CD8-positive, alpha-beta memory T cell (primary cell): ENCODE results near the gene SLC35E1. TPM values are rescaled to one million over a fixed set of nuclear protein-coding genes. Genes with fewer than 3 reads are reported as not detected.

ENCODE experiments used
- CTCF ChIA-PET: fragments of 350-600 bp; sonication (Branson Sonifier 250); formaldehyde crosslinking; loops from one replicate; lab custom pipeline; 2021; ENCODE audit warnings: antibody characterized with exemption; lab: Charles Lee
- POLR2A ChIA-PET: fragments of 350-600 bp; sonication (Branson Sonifier 250); formaldehyde crosslinking; loops from one replicate; lab custom pipeline; 2021; ENCODE audit warnings: antibody characterized with exemption; lab: Charles Lee
- DNase-seq, 5 donors: peaks; one replicate each; pipeline versions ENCODE4 v3.0.0 to v3.0.0-alpha.2; 2020 to 2022; ENCODE audit warnings: mixed read lengths in 1 of 5
- H3K27ac ChIP-seq: one replicate; pipeline ENCODE4 v1.7.0; 2013; ENCODE audit warnings: low read depth, mild to moderate bottlenecking, low read length, moderate library complexity
- H3K27me3 ChIP-seq: 2 replicates; pipeline ENCODE4 v1.7.0; 2013; ENCODE audit warnings: low read length, mild to moderate bottlenecking; ENCODE audit not compliant: insufficient read depth, poor library complexity, severe bottlenecking
- H3K36me3 ChIP-seq: 2 replicates; pipeline ENCODE4 v1.7.0; 2013; ENCODE audit warnings: mild to moderate bottlenecking, low read length, moderate library complexity; ENCODE audit not compliant: insufficient read depth
- H3K4me1 ChIP-seq: 2 replicates; pipeline ENCODE4 v1.7.0; 2013; ENCODE audit warnings: mild to moderate bottlenecking, low read length, moderate library complexity; ENCODE audit not compliant: insufficient read depth
- H3K4me3 ChIP-seq: 2 replicates; pipeline ENCODE4 v1.7.0; 2013; ENCODE audit warnings: mild to moderate bottlenecking, low read length
- H3K9me3 ChIP-seq: 2 replicates; pipeline ENCODE4 v1.7.0; 2013; ENCODE audit warnings: mild to moderate bottlenecking, low read length
- H3K27ac Mint-ChIP-seq, 8 donors: one replicate each; pipeline ENCODE4 v1.8.0; 2020 to 2021; ENCODE audit warnings: mixed read lengths in 8 of 8, mild to moderate bottlenecking in 6 of 8, inconsistent platforms in 3 of 8, moderate library complexity in 3 of 8
- H3K27me3 Mint-ChIP-seq, 2 donors: one replicate each; pipeline ENCODE4 v1.8.0; 2020 to 2021; ENCODE audit warnings: mixed read lengths in 2 of 2, mild to moderate bottlenecking in 1 of 2, moderate library complexity in 1 of 2
- H3K36me3 Mint-ChIP-seq, 3 donors: one replicate each; pipeline ENCODE4 v1.8.0; 2020 to 2021; ENCODE audit warnings: mixed read lengths in 3 of 3, inconsistent platforms in 1 of 3, mild to moderate bottlenecking in 1 of 3
- H3K4me1 Mint-ChIP-seq, 3 donors: one replicate each; pipeline ENCODE4 v1.8.0; 2020 to 2021; ENCODE audit warnings: mixed read lengths in 3 of 3, inconsistent platforms in 1 of 3, mild to moderate bottlenecking in 1 of 3
- H3K4me3 Mint-ChIP-seq, 7 donors: one replicate each; pipeline ENCODE4 v1.8.0; 2020 to 2021; ENCODE audit warnings: mixed read lengths in 7 of 7, mild to moderate bottlenecking in 6 of 7, moderate library complexity in 4 of 7, inconsistent platforms in 2 of 7
- H3K9me3 Mint-ChIP-seq, 5 donors: one replicate each; pipeline ENCODE4 v1.8.0; 2020 to 2022; ENCODE audit warnings: mixed read lengths in 5 of 5, mild to moderate bottlenecking in 3 of 5, moderate library complexity in 2 of 5, inconsistent platforms in 1 of 5
- polyA plus RNA-seq: library from polyadenylated mRNA; unstranded; fragments of 300-500 nt; fragmentation: Illumina TruSeq; gene quantifications from one replicate; pipeline ENCODE4 v1.2.3, GENCODE V29; 2021
- total RNA-seq, 2 experiments: library from RNA; stranded (reverse); gene quantifications; one replicate each; pipeline ENCODE4 v1.2.3, GENCODE V29; 2021

Gene SLC35E1
- total and polyA plus RNA-seq, 3 experiments from 2014 or later: 30.6 to 43.8 (median 41.9) TPM

GRCh38 chr19:16585094-16585801 is 13.0 kb upstream of the SLC35E1 start:
- no peak for DNase-seq
- H3K36me3 ChIP-seq: no peaks in the 10 kb centered on the region
- peak overlapping the region; percentile 63 for H3K27ac ChIP-seq
- Mint-ChIP-seq H3K4me3 (peak overlapping the region; percentile 74 to 92 (median 79)), H3K4me1 (peaks cover 78 to 94% (median 81%) of the 10 kb centered on the region in 3 donors), H3K9me3 (no peaks in the 10 kb centered on the region), H3K27me3 (peaks cover 0 to 4% of the 10 kb centered on the region in 2 donors), H3K36me3 (peaks cover 0 to 4% (median 0%) of the 10 kb centered on the region in 3 donors), H3K27ac (peak overlapping the region; percentile 81 to 100 (median 97))
- peak overlapping the region; percentile 66 for H3K4me3 ChIP-seq
- no peaks in the 10 kb centered on the region for H3K27me3 ChIP-seq
- CTCF ChIA-PET: interaction anchor here (1.0 to 1.8 kb wide), 4 partner anchors 9 to 214 kb away, joined by 3 to 9 read pairs (median 3); partner anchors contain the start of gene SLC35E1
- no peaks in the 10 kb centered on the region for H3K9me3 ChIP-seq
- peaks cover 81% of the 10 kb centered on the region for H3K4me1 ChIP-seq
- POLR2A ChIA-PET: interaction anchor here (1.2 to 3.0 kb wide), 5 partner anchors 11 to 42 kb away, joined by 6 to 15 read pairs (median 8); partner anchors contain the start of genes MED26 and SLC35E1

GRCh38 chr19:16584248-16585093 is 12.3 kb upstream of the SLC35E1 start:
- ChIA-PET CTCF (interaction anchor here (0.8 to 1.8 kb wide), 7 partner anchors 9 to 213 kb away, joined by 3 to 9 read pairs (median 4); partner anchors contain the start of genes MED26 and SLC35E1), POLR2A (interaction anchor here (0.8 to 2.3 kb wide), 9 partner anchors 10 to 89 kb away, joined by 3 to 15 read pairs (median 7); partner anchors contain the start of genes C19orf44, CALR3, CHERP and MED26)
- H3K27ac Mint-ChIP-seq: peak overlapping the region; percentile 81 to 100 (median 97)
- Histone ChIP-seq H3K4me1 (peaks cover 81% of the 10 kb centered on the region), H3K27ac (peak overlapping the region; percentile 63), H3K27me3 (no peaks in the 10 kb centered on the region), H3K4me3 (peak overlapping the region; percentile 74), H3K36me3 (no peaks in the 10 kb centered on the region), H3K9me3 (no peaks in the 10 kb centered on the region)
- DNase-seq: peak; percentile 89 to 96 (median 95)
- H3K36me3 Mint-ChIP-seq: peaks cover 0 to 10% (median 0%) of the 10 kb centered on the region in 3 donors
- H3K9me3 Mint-ChIP-seq: no peaks in the 10 kb centered on the region
- H3K27me3 Mint-ChIP-seq: peaks cover 0 to 4% of the 10 kb centered on the region in 2 donors
- peaks cover 77 to 94% (median 83%) of the 10 kb centered on the region in 3 donors for H3K4me1 Mint-ChIP-seq
- peak overlapping the region; percentile 74 to 92 (median 79) for H3K4me3 Mint-ChIP-seq

- Histone ChIP-seq H3K27ac (no peak overlapping the region), H3K4me1 (peaks cover 63% of the 10 kb centered on the region), H3K4me3 (no peak overlapping the region), H3K36me3 (peaks cover 12% of the 10 kb centered on the region), H3K27me3 (no peaks in the 10 kb centered on the region), H3K9me3 (no peaks in the 10 kb centered on the region)
- Mint-ChIP-seq H3K27me3 (peaks cover 0 to 6% of the 10 kb centered on the region in 2 donors), H3K4me3 (peak overlapping the region in 3 of 7 donors; percentile 5 to 63 (median 32)), H3K4me1 (peaks cover 62 to 85% (median 72%) of the 10 kb centered on the region in 3 donors), H3K27ac (peak overlapping the region in 6 of 8 donors; percentile 46 to 100 (median 96)), H3K9me3 (no peaks in the 10 kb centered on the region), H3K36me3 (peaks cover 0 to 25% (median 5%) of the 10 kb centered on the region in 3 donors)
- no peak for DNase-seq
- ChIA-PET CTCF (interaction anchor here (0.9 kb wide), 1 partner anchor 10 kb away, joined by 3 read pairs; no protein-coding TSS in a partner anchor), POLR2A (interaction anchor here (2.3 kb wide), 1 partner anchor 10 kb away, joined by 15 read pairs; the partner anchor contains the start of gene SLC35E1)
These were observed 10.5 kb upstream of the SLC35E1 start for GRCh38 chr19:16582486-16583261.

GRCh38 chr19:16581971-16582343 is 9.7 kb upstream of the SLC35E1 start:
- no peak for DNase-seq
- Histone ChIP-seq H3K4me3 (no peak overlapping the region), H3K36me3 (peaks cover 15% of the 10 kb centered on the region), H3K27ac (peak overlapping the region; percentile 20), H3K4me1 (peaks cover 56% of the 10 kb centered on the region), H3K27me3 (no peaks in the 10 kb centered on the region), H3K9me3 (no peaks in the 10 kb centered on the region)
- Mint-ChIP-seq H3K9me3 (no peaks in the 10 kb centered on the region), H3K27ac (peak overlapping the region in 6 of 8 donors; percentile 32 to 99 (median 80)), H3K36me3 (peaks cover 0 to 28% (median 5%) of the 10 kb centered on the region in 3 donors), H3K27me3 (peaks cover 0 to 6% of the 10 kb centered on the region in 2 donors), H3K4me3 (peak overlapping the region in 2 of 7 donors; percentile 15 to 40), H3K4me1 (peaks cover 55 to 80% (median 67%) of the 10 kb centered on the region in 3 donors)
- ChIA-PET POLR2A (no interaction called here), CTCF (interaction anchor here (0.9 kb wide), 1 partner anchor 9 kb away, joined by 3 read pairs; no protein-coding TSS in a partner anchor)

- H3K27me3 Mint-ChIP-seq: peaks cover 0 to 6% of the 10 kb centered on the region in 2 donors
- CTCF ChIA-PET: no interaction called here
- Histone ChIP-seq H3K4me3 (no peak overlapping the region), H3K36me3 (peaks cover 15% of the 10 kb centered on the region), H3K27ac (peak overlapping the region; percentile 20), H3K9me3 (no peaks in the 10 kb centered on the region), H3K4me1 (peaks cover 50% of the 10 kb centered on the region), H3K27me3 (no peaks in the 10 kb centered on the region)
- H3K27ac Mint-ChIP-seq: peak overlapping the region in 5 of 8 donors; percentile 45 to 99 (median 84)
- DNase-seq: no peak
- H3K9me3 Mint-ChIP-seq: no peaks in the 10 kb centered on the region
- H3K36me3 Mint-ChIP-seq: peaks cover 0 to 30% (median 6%) of the 10 kb centered on the region in 3 donors
- POLR2A ChIA-PET: no interaction called here
- H3K4me1 Mint-ChIP-seq: peaks cover 49 to 76% (median 62%) of the 10 kb centered on the region in 3 donors
- H3K4me3 Mint-ChIP-seq: peak overlapping the region in 4 of 7 donors; percentile 23 to 41 (median 38)
These were observed 9.1 kb upstream of the SLC35E1 start for GRCh38 chr19:16581145-16581970.

GRCh38 chr19:16579381-16579780 is 7.2 kb upstream of the SLC35E1 start:
- POLR2A ChIA-PET: no interaction called here
- no peak overlapping the region for H3K4me3 ChIP-seq
- H3K4me1 ChIP-seq: peaks cover 42% of the 10 kb centered on the region
- no peak overlapping the region for H3K27ac ChIP-seq
- Mint-ChIP-seq H3K9me3 (no peaks in the 10 kb centered on the region), H3K27me3 (peaks cover 0 to 6% of the 10 kb centered on the region in 2 donors), H3K27ac (peak overlapping the region in 6 of 8 donors; percentile 25 to 87 (median 58)), H3K4me1 (peaks cover 41 to 73% (median 51%) of the 10 kb centered on the region in 3 donors), H3K36me3 (peaks cover 0 to 48% (median 7%) of the 10 kb centered on the region in 3 donors), H3K4me3 (peak overlapping the region in 1 of 7 donors; percentile 31)
- H3K27me3 ChIP-seq: no peaks in the 10 kb centered on the region
- H3K9me3 ChIP-seq: no peaks in the 10 kb centered on the region
- H3K36me3 ChIP-seq: peaks cover 15% of the 10 kb centered on the region
- no peak for DNase-seq
- CTCF ChIA-PET: no interaction called here
